ENCODE measurements around the gene MYOM1. TPM values are rescaled to one million over a fixed set of nuclear protein-coding genes. Genes with fewer than 3 reads are reported as not detected.

MYOM1 gene
- total and polyA plus RNA-seq, 2 donors (not counting 3 experiments of a cell fraction or from before 2014, with no cell fraction given): 0.08 TPM; not detected in 1

DNA sequence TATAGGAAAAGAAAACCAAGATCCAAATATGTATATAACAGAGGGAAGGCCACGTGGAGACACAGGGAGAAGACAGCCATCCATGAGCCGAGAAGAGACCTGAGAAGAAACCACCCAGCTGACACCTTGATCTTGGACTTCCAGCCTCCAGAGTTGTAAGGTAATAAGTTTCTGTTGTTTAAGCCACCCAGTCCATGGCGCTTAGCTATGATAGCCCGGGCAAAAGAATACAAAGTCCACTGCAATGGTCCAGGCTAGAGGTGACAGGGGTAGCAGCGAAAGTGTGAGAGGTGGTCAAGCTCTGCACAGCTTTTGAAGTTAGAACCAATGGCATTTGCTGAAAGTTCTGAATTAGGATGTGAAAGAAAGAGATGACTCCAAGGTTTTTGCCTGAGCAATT lies 2.8 kb downstream of the MYOM1 start:
- Histone ChIP-seq H3K4me2 (ENCODE audit: insufficient read depth, low read length) (no peak overlapping the region), H4K20me1 (replicated peaks; ENCODE audit: control insufficient read depth, extremely low read depth, insufficient read depth, low read length) (no peaks in the 10 kb centered on the region), H3K9me3 (replicated peaks; ENCODE audit: control insufficient read depth, insufficient read depth, low read length) (no peaks in the 10 kb centered on the region), H3K36me3 (ENCODE audit: control insufficient read depth in 2 of 2, extremely low read depth in 1 of 2, insufficient read depth in 2 of 2, low read length in 2 of 2) (no peaks in the 10 kb centered on the region), H3K9ac (replicated peaks; ENCODE audit: extremely low read depth, insufficient read depth, low read length) (no peak overlapping the region), H3K4me3 (replicated peaks in 1 of 3; ENCODE audit: insufficient read depth in 1 of 3, low read depth in 1 of 3, low read length in 3 of 3) (no peak overlapping the region), H3K27me3 (ENCODE audit: control insufficient read depth in 2 of 2, insufficient read depth in 2 of 2, low read length in 2 of 2) (peaks cover 3 to 4% of the 10 kb centered on the region in 2 experiments), H3K9me1 (replicated peaks; ENCODE audit: control insufficient read depth, extremely low read depth, insufficient read depth, low read length) (no peaks in the 10 kb centered on the region), H3K27ac (ENCODE audit: insufficient read depth, low read depth, low read length) (no peak overlapping the region), H2AFZ (ENCODE audit: low read depth, low read length) (no peak overlapping the region), H3K79me2 (ENCODE audit: control insufficient read depth, insufficient read depth, low read length) (no peaks in the 10 kb centered on the region), H3K4me1 (ENCODE audit: control insufficient read depth, extremely low read depth, insufficient read depth, low read length) (no peaks in the 10 kb centered on the region)
- FAIRE-seq (no peak), DNase-seq (ENCODE audit: low read depth, low spot score) (no peak)
- POLR2A ChIA-PET: no interaction called here
- BruUV-seq (replicated peaks): no TSS peak
- CTCF ChIA-PET: interaction anchor here (1.3 kb wide), 1 partner anchor 66 kb away, joined by 3 read pairs; no protein-coding TSS in a partner anchor
- intact Hi-C loops (cut with micrococcal nuclease) (no loop called here), dilution Hi-C loops (cut with MboI; ENCODE audit: extremely low pct_ligation_motif_present, low sequenced_read_pairs) (no loop called here)
- TF ChIP-seq POLR2A (IDR thresholded peaks at IDR 0.05; ENCODE audit: low read depth, low read length) (no peak), MYC (IDR thresholded peaks at IDR 0.05; ENCODE audit: low read depth, low read length) (no peak)

DNA sequence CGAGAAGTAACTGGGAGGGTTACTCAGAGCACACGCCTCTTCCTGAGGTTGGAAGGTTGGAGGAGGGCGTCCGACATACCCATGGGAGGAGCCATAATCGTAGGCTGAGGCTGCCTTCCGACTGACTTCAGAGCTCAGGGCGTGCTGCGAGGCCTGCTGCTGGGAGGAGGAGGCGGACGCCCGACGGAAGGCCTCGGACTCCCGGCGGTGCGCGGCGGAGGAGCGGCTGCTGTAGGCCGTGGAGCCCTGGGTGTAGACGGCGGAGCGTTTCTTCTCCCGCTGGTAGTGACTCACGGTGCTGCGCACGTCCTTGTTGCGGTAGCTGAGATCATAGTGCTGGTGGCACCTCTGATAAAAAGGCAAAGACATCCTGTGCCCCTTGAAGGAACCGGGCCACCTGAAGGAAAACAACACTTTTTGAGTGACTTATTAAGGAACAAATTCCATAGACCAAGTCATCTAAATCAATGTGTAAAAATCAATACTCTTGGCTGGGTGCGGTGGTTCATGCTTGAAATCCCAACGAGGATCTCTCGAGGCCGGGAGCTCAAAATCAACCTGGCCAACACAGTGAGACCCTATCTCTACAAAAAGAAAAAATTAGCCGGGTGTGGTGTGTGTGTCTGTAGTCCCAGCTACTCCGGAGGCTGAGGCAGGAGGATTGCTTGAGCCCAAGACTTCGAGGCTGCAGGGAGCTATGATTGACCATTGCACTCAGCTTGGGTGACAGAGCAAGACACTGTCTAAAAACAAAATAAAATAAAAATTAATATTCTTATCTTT lies 4.7 kb downstream of the MYOM1 start:
- dilution Hi-C loops (cut with MboI; ENCODE audit: extremely low pct_ligation_motif_present, low sequenced_read_pairs): no loop called here
- intact Hi-C loops (cut with micrococcal nuclease): no loop called here
- BruUV-seq (replicated peaks): no TSS peak
- no peak for DNase-seq (ENCODE audit: low read depth, low spot score)
- Histone ChIP-seq H4K20me1 (replicated peaks; ENCODE audit: control insufficient read depth, extremely low read depth, insufficient read depth, low read length) (no peaks in the 10 kb centered on the region), H3K27me3 (ENCODE audit: control insufficient read depth in 2 of 2, insufficient read depth in 2 of 2, low read length in 2 of 2) (peaks cover 4 to 6% of the 10 kb centered on the region in 2 experiments), H3K4me1 (ENCODE audit: control insufficient read depth, extremely low read depth, insufficient read depth, low read length) (no peaks in the 10 kb centered on the region), H3K9me3 (replicated peaks; ENCODE audit: control insufficient read depth, insufficient read depth, low read length) (no peaks in the 10 kb centered on the region), H3K4me3 (replicated peaks in 1 of 3; ENCODE audit: insufficient read depth in 1 of 3, low read depth in 1 of 3, low read length in 3 of 3) (no peak overlapping the region), H2AFZ (ENCODE audit: low read depth, low read length) (no peak overlapping the region), H3K36me3 (ENCODE audit: control insufficient read depth in 2 of 2, extremely low read depth in 1 of 2, insufficient read depth in 2 of 2, low read length in 2 of 2) (no peaks in the 10 kb centered on the region), H3K79me2 (ENCODE audit: control insufficient read depth, insufficient read depth, low read length) (no peaks in the 10 kb centered on the region), H3K4me2 (ENCODE audit: insufficient read depth, low read length) (no peak overlapping the region), H3K27ac (ENCODE audit: insufficient read depth, low read depth, low read length) (no peak overlapping the region), H3K9ac (replicated peaks; ENCODE audit: extremely low read depth, insufficient read depth, low read length) (no peak overlapping the region), H3K9me1 (replicated peaks; ENCODE audit: control insufficient read depth, extremely low read depth, insufficient read depth, low read length) (no peaks in the 10 kb centered on the region)
- no peak for TF ChIP-seq POLR2AphosphoS5 (IDR thresholded peaks at IDR 0.05; ENCODE audit: insufficient read depth, low read depth, low read length)
- no peak for TF ChIP-seq JUN (IDR thresholded peaks at IDR 0.05; ENCODE audit: borderline replicate concordance, insufficient read depth, insufficient read length, low read depth)
- no peak for TF ChIP-seq EZH2 (IDR thresholded peaks at IDR 0.05; ENCODE audit: borderline replicate concordance, low read depth, low read length, severe bottlenecking)
- TF ChIP-seq, protein P1, sequence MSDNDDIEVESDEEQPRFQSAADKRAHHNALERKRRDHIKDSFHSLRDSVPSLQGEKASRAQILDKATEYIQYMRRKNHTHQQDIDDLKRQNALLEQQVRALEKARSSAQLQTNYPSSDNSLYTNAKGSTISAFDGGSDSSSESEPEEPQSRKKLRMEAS (IDR thresholded peaks at IDR 0.05; ENCODE audit: insufficient read depth, insufficient read length): no peak
- TF ChIP-seq MYC (IDR thresholded peaks at IDR 0.05; ENCODE audit: low read depth, low read length): no peak
- no peak for TF ChIP-seq FOS (IDR thresholded peaks at IDR 0.05; ENCODE audit: borderline replicate concordance, insufficient read depth, low read length)
- no peak for TF ChIP-seq GATA2 (IDR thresholded peaks at IDR 0.05; ENCODE audit: insufficient read depth, insufficient read length, low read depth, low read length)
- TF ChIP-seq, protein P2, sequence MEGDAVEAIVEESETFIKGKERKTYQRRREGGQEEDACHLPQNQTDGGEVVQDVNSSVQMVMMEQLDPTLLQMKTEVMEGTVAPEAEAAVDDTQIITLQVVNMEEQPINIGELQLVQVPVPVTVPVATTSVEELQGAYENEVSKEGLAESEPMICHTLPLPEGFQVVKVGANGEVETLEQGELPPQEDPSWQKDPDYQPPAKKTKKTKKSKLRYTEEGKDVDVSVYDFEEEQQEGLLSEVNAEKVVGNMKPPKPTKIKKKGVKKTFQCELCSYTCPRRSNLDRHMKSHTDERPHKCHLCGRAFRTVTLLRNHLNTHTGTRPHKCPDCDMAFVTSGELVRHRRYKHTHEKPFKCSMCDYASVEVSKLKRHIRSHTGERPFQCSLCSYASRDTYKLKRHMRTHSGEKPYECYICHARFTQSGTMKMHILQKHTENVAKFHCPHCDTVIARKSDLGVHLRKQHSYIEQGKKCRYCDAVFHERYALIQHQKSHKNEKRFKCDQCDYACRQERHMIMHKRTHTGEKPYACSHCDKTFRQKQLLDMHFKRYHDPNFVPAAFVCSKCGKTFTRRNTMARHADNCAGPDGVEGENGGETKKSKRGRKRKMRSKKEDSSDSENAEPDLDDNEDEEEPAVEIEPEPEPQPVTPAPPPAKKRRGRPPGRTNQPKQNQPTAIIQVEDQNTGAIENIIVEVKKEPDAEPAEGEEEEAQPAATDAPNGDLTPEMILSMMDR (IDR thresholded peaks at IDR 0.05; ENCODE audit: extremely low read depth in 1 of 2, insufficient read depth in 1 of 2, low read depth in 1 of 2, low read length in 2 of 2): no peak
- no peak for TF ChIP-seq POLR2A (IDR thresholded peaks at IDR 0.05; ENCODE audit: low read depth, low read length)
- no peak for FAIRE-seq
- ChIA-PET POLR2A (no interaction called here), CTCF (interaction anchor here (1.3 to 1.4 kb wide), 2 partner anchors 14 to 64 kb away, joined by 4 read pairs; no protein-coding TSS in a partner anchor)
